ENCODE data around the gene DDX51.

- no peak for TF ChIP-seq CTCF (IDR thresholded peaks at IDR 0.05; ENCODE audit: insufficient read depth, low read depth, low read length)
- no peak for TF ChIP-seq EZH2 (IDR thresholded peaks at IDR 0.05; ENCODE audit: insufficient read depth, low read length)
Measured at GRCh38 chr12:132137483-132138125, 6.5 kb downstream of the DDX51 start.

Data from astrocyte (in vitro differentiated cells and primary cell).